ENCODE data around the gene AHSG. TPM values are rescaled to one million over a fixed set of nuclear protein-coding genes. Genes with fewer than 3 reads are reported as not detected.

Gene AHSG
- total and polyA plus RNA-seq, 2 experiments from 2014 or later: 0.10 to 0.18 TPM

GRCh38 chr3:186621894-186622650, 9.2 kb downstream of the AHSG start:
- Histone ChIP-seq H3K36me3 (ENCODE audit: insufficient read depth) (no peaks in the 10 kb centered on the region), H3K4me3 (no peak overlapping the region), H3F3A (replicated peaks; ENCODE audit: low read depth) (no peaks in the 10 kb centered on the region), H3K27ac (ENCODE audit: low read depth) (no peak overlapping the region), H3K4me2 (no peak overlapping the region), H3K27me3 (ENCODE audit: insufficient read depth) (peaks cover 6% of the 10 kb centered on the region; the same call in 1 of the 2 replicates), H3K79me2 (replicated peaks; ENCODE audit: insufficient read depth) (no peaks in the 10 kb centered on the region), H2AFZ (no peak overlapping the region), H3K4me1 (ENCODE audit: insufficient read depth) (peaks cover 5% of the 10 kb centered on the region; the same call in 1 of the 2 replicates), H4K20me1 (replicated peaks; ENCODE audit: insufficient read depth) (no peaks in the 10 kb centered on the region), H3K9me2 (ENCODE audit: insufficient read depth) (0 out of 2 replicates have a peak, but pooled peaks cover 14% of the 10 kb centered on the region)
- no peak for TF ChIP-seq ZNF331 (CRISPR knock-in tag; IDR thresholded peaks at IDR 0.05; ENCODE audit: low read depth)
- no peak for TF ChIP-seq ZNF462 (CRISPR knock-in tag; IDR thresholded peaks at IDR 0.05)
- no peak for TF ChIP-seq ETS1 (IDR thresholded peaks at IDR 0.05)
- no peak for TF ChIP-seq POLR2AphosphoS5 (IDR thresholded peaks at IDR 0.05; ENCODE audit: low read depth)
- no peak for TF ChIP-seq CREB1 (CRISPR knock-in tag; IDR thresholded peaks at IDR 0.05; ENCODE audit: low read depth)
- TF ChIP-seq NANOG (IDR thresholded peaks at IDR 0.05; ENCODE audit: borderline replicate concordance): no peak
- no peak for TF ChIP-seq REST (IDR thresholded peaks at IDR 0.05; ENCODE audit: unreplicated experiment)
- no peak for TF ChIP-seq CTCF (conservative IDR thresholded peaks at IDR 0.05; ENCODE audit: low read depth in 2 of 2)
- TF ChIP-seq ZNF114 (CRISPR knock-in tag; IDR thresholded peaks at IDR 0.05): no peak
- TF ChIP-seq JUNB (IDR thresholded peaks at IDR 0.05; ENCODE audit: unreplicated experiment): no peak
- no peak for TF ChIP-seq EZH2 (IDR thresholded peaks at IDR 0.05; ENCODE audit: low read depth, unreplicated experiment)
- TF ChIP-seq STAT1 (IDR thresholded peaks at IDR 0.05; ENCODE audit: unreplicated experiment): no peak
- Mint-ChIP-seq H3K4me3 (no peak overlapping the region), H3K36me3 (ENCODE audit: low read depth) (no peaks in the 10 kb centered on the region), H3K4me1 (peaks cover 6% of the 10 kb centered on the region; the same call in 2 of the 3 replicates), H3K9me3 (no peaks in the 10 kb centered on the region), H3K27ac (no peak overlapping the region), H3K27me3 (ENCODE audit: insufficient read depth, low read depth, poor library complexity) (peaks cover 8% of the 10 kb centered on the region)
- no peak for ATAC-seq
- DNase-seq (ENCODE audit: low spot score): no peak
